SH-SY5Y (cell line): ENCODE data around the gene CNTNAP5.

Experiments used
- GATA2 ChIP-seq: IDR thresholded peaks from 2 replicates; pipeline ENCODE4 v1.6.1; 2011; ENCODE audit warnings: mild to moderate bottlenecking, low read depth, low read length
- GATA3 ChIP-seq: IDR thresholded peaks from 2 replicates; pipeline ENCODE4 v1.6.1; 2011; ENCODE audit warnings: low read depth, mild to moderate bottlenecking, low read length, moderate library complexity

DNA sequence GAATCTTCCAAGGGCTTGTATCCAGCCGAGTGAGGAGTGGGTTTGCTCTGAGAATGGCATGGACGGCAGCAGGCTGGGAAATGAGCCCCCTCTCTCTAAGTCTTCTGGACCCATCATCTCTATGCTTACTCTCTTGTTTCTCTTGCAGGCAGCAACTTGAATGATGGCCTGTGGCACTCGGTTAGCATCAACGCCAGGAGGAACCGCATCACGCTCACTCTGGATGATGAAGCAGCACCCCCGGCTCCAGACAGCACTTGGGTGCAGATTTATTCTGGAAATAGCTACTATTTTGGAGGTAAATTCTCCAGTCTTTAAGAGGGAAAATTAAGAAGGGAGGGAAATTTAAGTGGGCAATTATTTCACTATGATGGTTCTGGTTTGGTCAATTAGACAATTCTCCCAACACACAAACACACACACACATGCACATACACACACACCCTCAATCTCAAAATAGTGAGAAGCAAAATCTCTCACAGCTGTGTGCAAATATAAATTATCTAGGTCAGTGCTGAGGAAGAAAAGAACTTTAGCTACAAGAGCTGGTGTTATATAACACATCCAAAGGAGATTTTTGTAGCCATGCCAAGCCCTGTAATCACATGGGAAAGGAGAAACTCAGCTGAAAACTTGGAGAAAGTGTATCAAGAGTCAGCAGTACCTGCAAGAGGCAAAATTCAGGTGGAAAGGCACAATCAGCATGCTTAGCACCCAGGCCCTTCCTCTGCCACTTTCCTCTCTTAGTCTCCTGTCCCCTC, 499.2 kb downstream of the CNTNAP5 start:
- TF ChIP-seq GATA2 (no peak), GATA3 (no peak)
